Left renal cortex interstitium (tissue), 4 donors: ENCODE results near the gene CAPN3. TPM values are rescaled to one million over a fixed set of nuclear protein-coding genes. Genes with fewer than 3 reads are reported as not detected.

Source experiments
- DNase-seq, 4 donors: peaks; one replicate each; pipeline ENCODE4 v3.0.0-alpha.2; 2013; ENCODE audit warnings: low read depth in 4 of 4, low spot score in 2 of 4, missing footprints in 1 of 4
- polyA plus RNA-seq, 4 donors: library from polyadenylated mRNA; unstranded; fragments of 120-200 nt; gene quantifications; one replicate each; pipeline ENCODE4 v1.2.1, GENCODE V29; 2013; ENCODE audit not compliant: insufficient read length in 4 of 4

The CAPN3 gene
- polyA plus RNA-seq, 4 donors: 17.2 to 32.5 (median 28.8) TPM

GRCh38 chr15:42449770-42450424 lies 90.6 kb downstream of the CAPN3 start:
- no peak for DNase-seq

- no peak for DNase-seq
These were observed 91.1 kb downstream of the CAPN3 start for GRCh38 chr15:42450425-42450790.

- no peak for DNase-seq
These were observed 94.5 kb downstream of the CAPN3 start for GRCh38 chr15:42453826-42454225.

GRCh38 chr15:42456531-42456930 lies 97.2 kb downstream of the CAPN3 start:
- no peak for DNase-seq

GRCh38 chr15:42456971-42457370 lies 97.7 kb downstream of the CAPN3 start:
- no peak for DNase-seq

- peak; percentile 65 to 88 (median 76) for DNase-seq
These were observed 98.4 kb downstream of the CAPN3 start for GRCh38 chr15:42457445-42458442.

GRCh38 chr15:42461261-42461660 lies 102.0 kb downstream of the CAPN3 start:
- no peak for DNase-seq

Other genes with a start within 250 kb of the CAPN3 start
- 10 to 100 TPM; 20.2 to 40.9 (median 29.1) TPM for gene PLA2G4F, start 202.9 kb upstream of the CAPN3 start, polyA plus RNA-seq
- 10 to 100 TPM; 54.2 to 87.2 (median 69.1) TPM for gene VPS39, start 151.2 kb upstream of the CAPN3 start, polyA plus RNA-seq
- 10 to 100 TPM; 20.0 to 34.4 (median 28.2) TPM for gene GANC, start 86.3 kb upstream of the CAPN3 start, polyA plus RNA-seq
- 10 to 100 TPM; 47.7 to 61.0 (median 58.8) TPM for gene TMEM87A, start 86.1 kb upstream of the CAPN3 start, polyA plus RNA-seq
- gene ZNF106, start 131.6 kb downstream of the CAPN3 start, polyA plus RNA-seq: 10 to 100 TPM; 41.5 to 52.7 (median 50.6) TPM
- 100 to 1,000 TPM in 2 of 4 donors, 10 to 100 TPM in 2; 83.2 to 112 (median 104) TPM for gene SNAP23, start 136.1 kb downstream of the CAPN3 start, polyA plus RNA-seq
- gene LRRC57, start 189.3 kb downstream of the CAPN3 start, polyA plus RNA-seq: 10 to 100 TPM; 17.5 to 24.2 (median 22.3) TPM
- gene HAUS2, start 189.3 kb downstream of the CAPN3 start, polyA plus RNA-seq: 10 to 100 TPM; 20.0 to 26.5 (median 23.6) TPM
- gene STARD9, start 216.1 kb downstream of the CAPN3 start, polyA plus RNA-seq: 10 to 100 TPM in 2 of 4 donors, 1 to 10 TPM in 2; 6.7 to 15.3 (median 11.2) TPM